ENCODE measurements around the gene HOXA3. TPM values are rescaled to one million over a fixed set of nuclear protein-coding genes. Genes with fewer than 3 reads are reported as not detected.

Gene HOXA3
- total RNA-seq, 1 experiment from 2014 or later = 30.2 TPM

GRCh38 chr7:27166531-27167505 is 14.4 kb upstream of the HOXA3 start:
- ChIA-PET POLR2A (no interaction called here), CTCF (interaction anchor here (0.7 kb wide), 1 partner anchor 339 kb away, joined by 7 read pairs; no protein-coding TSS in a partner anchor)
- no TSS peak for BruUV-seq (replicated peaks)
- DNase-seq (ENCODE audit: low read depth, low spot score) (no peak), ATAC-seq (no peak)
- peaks cover 5% of the 10 kb centered on the region; the same call in 1 of the 2 replicates for H3K4me1 ChIP-seq (ENCODE audit: control insufficient read depth, insufficient read depth, low read length)
- H3K4me3 ChIP-seq (ENCODE audit: low read depth in 2 of 2, low read length in 2 of 2) = no peak overlapping the region
- no peaks in the 10 kb centered on the region for H3K9me3 ChIP-seq (ENCODE audit: control insufficient read depth, insufficient read depth, low read depth, low read length)
- no peak overlapping the region for H3K27ac ChIP-seq (ENCODE audit: low read length)
- no peak for TF ChIP-seq SIN3A (IDR thresholded peaks at IDR 0.05; ENCODE audit: borderline replicate concordance, insufficient read depth, low read depth, low read length)
- no peak for TF ChIP-seq TCF7L2 (IDR thresholded peaks at IDR 0.05; ENCODE audit: low read depth, low read length)
- TF ChIP-seq POLR2AphosphoS5 (IDR thresholded peaks at IDR 0.05; ENCODE audit: low read depth, low read length) = no peak
- TF ChIP-seq, protein P1, sequence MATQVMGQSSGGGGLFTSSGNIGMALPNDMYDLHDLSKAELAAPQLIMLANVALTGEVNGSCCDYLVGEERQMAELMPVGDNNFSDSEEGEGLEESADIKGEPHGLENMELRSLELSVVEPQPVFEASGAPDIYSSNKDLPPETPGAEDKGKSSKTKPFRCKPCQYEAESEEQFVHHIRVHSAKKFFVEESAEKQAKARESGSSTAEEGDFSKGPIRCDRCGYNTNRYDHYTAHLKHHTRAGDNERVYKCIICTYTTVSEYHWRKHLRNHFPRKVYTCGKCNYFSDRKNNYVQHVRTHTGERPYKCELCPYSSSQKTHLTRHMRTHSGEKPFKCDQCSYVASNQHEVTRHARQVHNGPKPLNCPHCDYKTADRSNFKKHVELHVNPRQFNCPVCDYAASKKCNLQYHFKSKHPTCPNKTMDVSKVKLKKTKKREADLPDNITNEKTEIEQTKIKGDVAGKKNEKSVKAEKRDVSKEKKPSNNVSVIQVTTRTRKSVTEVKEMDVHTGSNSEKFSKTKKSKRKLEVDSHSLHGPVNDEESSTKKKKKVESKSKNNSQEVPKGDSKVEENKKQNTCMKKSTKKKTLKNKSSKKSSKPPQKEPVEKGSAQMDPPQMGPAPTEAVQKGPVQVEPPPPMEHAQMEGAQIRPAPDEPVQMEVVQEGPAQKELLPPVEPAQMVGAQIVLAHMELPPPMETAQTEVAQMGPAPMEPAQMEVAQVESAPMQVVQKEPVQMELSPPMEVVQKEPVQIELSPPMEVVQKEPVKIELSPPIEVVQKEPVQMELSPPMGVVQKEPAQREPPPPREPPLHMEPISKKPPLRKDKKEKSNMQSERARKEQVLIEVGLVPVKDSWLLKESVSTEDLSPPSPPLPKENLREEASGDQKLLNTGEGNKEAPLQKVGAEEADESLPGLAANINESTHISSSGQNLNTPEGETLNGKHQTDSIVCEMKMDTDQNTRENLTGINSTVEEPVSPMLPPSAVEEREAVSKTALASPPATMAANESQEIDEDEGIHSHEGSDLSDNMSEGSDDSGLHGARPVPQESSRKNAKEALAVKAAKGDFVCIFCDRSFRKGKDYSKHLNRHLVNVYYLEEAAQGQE (IDR thresholded peaks at IDR 0.05; ENCODE audit: insufficient read depth in 1 of 2, low read depth in 2 of 2, low read length in 1 of 2) = no peak
- TF ChIP-seq CTCF (IDR thresholded peaks at IDR 0.05) = no peak
- H3K36me3 ChIP-seq (ENCODE audit: control insufficient read depth, insufficient read depth, low read length) = no peaks in the 10 kb centered on the region; the same call in 1 of the 2 replicates
- intact Hi-C loops (cut with micrococcal nuclease; ENCODE audit: unreplicated experiment) (no loop called here), in situ Hi-C loops (cut with HindIII; ENCODE audit: low pct_unique_long_range_greater_than_20kb, low sequenced_read_pairs) (no loop called here)
- no peaks in the 10 kb centered on the region for H3K27me3 ChIP-seq (ENCODE audit: control insufficient read depth, insufficient read depth, low read length)

DNA sequence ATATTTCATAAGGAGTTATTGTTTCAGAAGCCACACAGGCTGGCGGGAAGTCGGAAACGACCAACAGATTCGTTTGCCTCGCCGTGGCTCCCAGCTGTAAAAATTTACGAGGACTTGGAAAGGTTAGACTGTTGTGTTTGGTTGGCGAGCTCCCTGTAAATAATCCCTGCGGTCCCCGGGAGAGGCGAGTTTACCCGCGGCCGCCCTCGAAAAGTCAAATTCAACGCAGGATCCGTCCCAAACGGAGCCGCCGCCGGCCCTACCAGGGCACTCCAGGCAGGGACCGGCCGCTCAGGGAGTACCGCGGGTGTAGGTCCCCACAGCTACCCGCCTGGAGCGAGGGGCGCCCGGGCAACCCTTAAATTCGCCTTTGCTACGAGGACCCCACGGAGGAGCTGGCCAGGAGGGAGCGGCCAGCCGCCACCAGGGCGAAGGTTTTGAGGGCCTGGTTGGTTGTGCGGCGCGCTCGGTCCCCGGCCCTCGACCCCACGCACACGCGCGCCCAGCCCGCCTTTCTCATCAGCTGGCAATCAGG is 13.7 kb upstream of the HOXA3 start:
- POLR2A ChIA-PET = no interaction called here
- TF ChIP-seq TCF7L2 (IDR thresholded peaks at IDR 0.05; ENCODE audit: low read depth, low read length) (no peak), SIN3A (IDR thresholded peaks at IDR 0.05; ENCODE audit: borderline replicate concordance, insufficient read depth, low read depth, low read length) (no peak), POLR2AphosphoS5 (IDR thresholded peaks at IDR 0.05; ENCODE audit: low read depth, low read length) (no peak), CTCF (IDR thresholded peaks at IDR 0.05) (no peak)
- TF ChIP-seq, protein P1 (IDR thresholded peaks at IDR 0.05; ENCODE audit: insufficient read depth in 1 of 2, low read depth in 2 of 2, low read length in 1 of 2) = no peak
- no TSS peak for BruUV-seq (replicated peaks)
- ATAC-seq (no peak), DNase-seq (ENCODE audit: low read depth, low spot score) (no peak)
- intact Hi-C loops (cut with micrococcal nuclease; ENCODE audit: unreplicated experiment) = no loop called here
- no peak overlapping the region for H3K27ac ChIP-seq (ENCODE audit: low read length)
- peaks cover 5% of the 10 kb centered on the region; the same call in 1 of the 2 replicates for H3K4me1 ChIP-seq (ENCODE audit: control insufficient read depth, insufficient read depth, low read length)
- in situ Hi-C loops (cut with HindIII; ENCODE audit: low pct_unique_long_range_greater_than_20kb, low sequenced_read_pairs) = no loop called here
- no peaks in the 10 kb centered on the region; the same call in 1 of the 2 replicates for H3K36me3 ChIP-seq (ENCODE audit: control insufficient read depth, insufficient read depth, low read length)
- H3K27me3 ChIP-seq (ENCODE audit: control insufficient read depth, insufficient read depth, low read length) = no peaks in the 10 kb centered on the region
- H3K4me3 ChIP-seq (ENCODE audit: low read depth in 2 of 2, low read length in 2 of 2) = no peak overlapping the region
- CTCF ChIA-PET = interaction anchor here (0.7 kb wide), 1 partner anchor 338 kb away, joined by 7 read pairs; no protein-coding TSS in a partner anchor
- H3K9me3 ChIP-seq (ENCODE audit: control insufficient read depth, insufficient read depth, low read depth, low read length) = no peaks in the 10 kb centered on the region
